Activated CD4-positive, alpha-beta T cell treated with anti-CD3 and anti-CD28 coated beads, Interleukin-2, amount 10 ng/mL, durations not matched to agents 7 days and 5 days (primary cell): ENCODE measurements around the gene ZNF593OS. TPM values are rescaled to one million over a fixed set of nuclear protein-coding genes. Genes with fewer than 3 reads are reported as not detected.

ENCODE experiments used
- CTCF ChIA-PET: fragments of 350-600 bp; sonication (Branson Sonifier 250); formaldehyde crosslinking; loops from one replicate; lab custom pipeline; 2021; ENCODE audit warnings: antibody characterized with exemption; lab: Charles Lee
- POLR2A ChIA-PET: fragments of 350-600 bp; sonication (Branson Sonifier 250); formaldehyde crosslinking; loops from one replicate; lab custom pipeline; 2021; ENCODE audit warnings: antibody characterized with exemption; lab: Charles Lee
- DNase-seq: peaks from one replicate; pipeline ENCODE4 v3.0.0-alpha.2; 2020
- H3K27ac Mint-ChIP-seq: one replicate; pipeline ENCODE4 v1.8.0; 2021; ENCODE audit warnings: mild to moderate bottlenecking, moderate library complexity, mixed read lengths
- H3K27me3 Mint-ChIP-seq: one replicate; pipeline ENCODE4 v1.8.0; 2021; ENCODE audit warnings: mixed read lengths
- H3K36me3 Mint-ChIP-seq: one replicate; pipeline ENCODE4 v1.8.0; 2021; ENCODE audit warnings: low read depth, mixed read lengths
- H3K4me1 Mint-ChIP-seq: one replicate; pipeline ENCODE4 v1.8.0; 2021; ENCODE audit warnings: mixed read lengths
- H3K4me3 Mint-ChIP-seq: one replicate; pipeline ENCODE4 v1.8.0; 2021; ENCODE audit warnings: mild to moderate bottlenecking, moderate library complexity, mixed read lengths
- H3K9me3 Mint-ChIP-seq: one replicate; pipeline ENCODE4 v1.8.0; 2021; ENCODE audit warnings: mixed read lengths
- total RNA-seq, 2 experiments: library from RNA; stranded (reverse); gene quantifications; one replicate each; pipeline ENCODE4 v1.2.3, GENCODE V29; 2021

Gene ZNF593OS
- total RNA-seq, 2 experiments from 2014 or later, result not detected

DNA sequence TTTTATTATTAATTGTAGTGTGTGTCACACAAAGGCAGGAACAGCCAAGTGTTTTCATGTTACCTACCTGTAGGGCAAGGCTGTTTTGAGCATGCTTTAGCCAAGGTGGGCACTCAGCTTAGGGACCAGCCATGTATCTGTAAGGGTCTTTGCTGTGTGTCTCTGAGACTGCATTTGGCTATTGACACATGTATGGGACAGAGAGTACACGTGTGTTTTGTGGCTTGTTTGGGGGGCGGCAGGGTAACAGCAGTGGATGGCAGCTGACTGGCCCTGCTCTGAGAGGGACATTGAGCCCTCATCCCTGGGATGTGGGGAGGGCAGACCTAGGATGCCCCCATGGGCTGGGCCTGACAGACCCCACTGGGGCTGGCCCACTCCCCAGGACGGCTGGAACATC, 25.7 kb upstream of the ZNF593OS start:
- no peak overlapping the region for H3K27ac Mint-ChIP-seq
- H3K36me3 Mint-ChIP-seq, result no peaks in the 10 kb centered on the region
- peaks cover 37% of the 10 kb centered on the region for H3K4me1 Mint-ChIP-seq
- POLR2A ChIA-PET, result no interaction called here
- no peak for DNase-seq
- no peaks in the 10 kb centered on the region for H3K9me3 Mint-ChIP-seq
- CTCF ChIA-PET, result interaction anchor here (1.2 kb wide), 1 partner anchor 82 kb away, joined by 3 read pairs; no protein-coding TSS in a partner anchor
- H3K27me3 Mint-ChIP-seq, result peaks cover 2% of the 10 kb centered on the region
- H3K4me3 Mint-ChIP-seq, result no peak overlapping the region

DNA sequence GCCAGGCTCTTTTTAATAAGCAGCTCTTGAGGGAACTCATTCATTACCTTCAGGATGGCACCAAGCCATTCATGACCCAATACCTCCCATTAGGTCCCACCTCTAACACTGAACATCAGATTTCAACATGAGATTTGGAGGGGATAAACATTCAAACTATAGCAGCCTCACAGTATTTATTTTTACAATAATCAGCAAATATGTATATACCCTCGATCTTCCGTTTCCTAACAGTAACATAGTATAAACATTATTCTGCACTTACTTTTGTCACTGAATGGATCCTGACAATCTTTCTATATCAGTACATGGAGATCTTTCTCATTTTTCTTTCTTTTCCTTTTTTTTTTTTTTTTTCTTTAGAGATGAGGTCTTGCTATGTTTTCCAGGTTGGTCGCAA, 24.2 kb upstream of the ZNF593OS start:
- Mint-ChIP-seq H3K4me3 (no peak overlapping the region), H3K4me1 (peaks cover 31% of the 10 kb centered on the region), H3K27me3 (peaks cover 2% of the 10 kb centered on the region), H3K27ac (no peak overlapping the region), H3K9me3 (no peaks in the 10 kb centered on the region), H3K36me3 (peaks cover 2% of the 10 kb centered on the region)
- ChIA-PET CTCF (interaction anchor here (0.5 to 1.8 kb wide), 3 partner anchors 26 to 669 kb away, joined by 3 to 5 read pairs (median 3); partner anchors contain the start of gene ZNF593), POLR2A (no interaction called here)
- no peak for DNase-seq

DNA sequence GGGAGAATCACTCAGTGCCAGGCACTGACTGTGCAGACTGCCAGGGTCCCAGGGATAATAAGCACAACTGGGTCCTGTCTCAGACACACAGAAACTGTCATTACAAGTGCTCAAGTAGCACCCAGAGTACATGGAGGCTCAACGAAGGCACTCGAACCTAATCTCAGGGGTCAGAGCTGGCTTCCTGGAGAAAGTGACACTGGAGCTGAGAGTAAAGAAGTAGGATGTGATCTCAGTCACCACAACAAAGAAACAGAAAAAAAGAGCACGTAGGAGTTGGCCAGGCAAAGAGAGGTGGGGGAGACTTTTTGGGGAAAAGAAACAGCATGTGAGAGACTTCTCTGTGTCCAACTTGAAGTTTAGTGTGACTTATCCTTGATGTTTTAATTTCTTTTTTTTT, 20.1 kb upstream of the ZNF593OS start:
- Mint-ChIP-seq H3K36me3 (peaks cover 2% of the 10 kb centered on the region), H3K27me3 (peaks cover 2% of the 10 kb centered on the region), H3K4me1 (peaks cover 28% of the 10 kb centered on the region), H3K27ac (peak overlapping the region; percentile 82), H3K4me3 (peak overlapping the region; percentile 18), H3K9me3 (no peaks in the 10 kb centered on the region)
- POLR2A ChIA-PET, result interaction anchor here (1.0 kb wide), 1 partner anchor 22 kb away, joined by 5 read pairs; the partner anchor contains the start of gene ZNF593
- CTCF ChIA-PET, result interaction anchor here (0.6 to 1.6 kb wide), 4 partner anchors 10 to 271 kb away, joined by 4 to 5 read pairs (median 5); partner anchors contain the start of gene ZNF593
- DNase-seq, result peak; percentile 50

DNA sequence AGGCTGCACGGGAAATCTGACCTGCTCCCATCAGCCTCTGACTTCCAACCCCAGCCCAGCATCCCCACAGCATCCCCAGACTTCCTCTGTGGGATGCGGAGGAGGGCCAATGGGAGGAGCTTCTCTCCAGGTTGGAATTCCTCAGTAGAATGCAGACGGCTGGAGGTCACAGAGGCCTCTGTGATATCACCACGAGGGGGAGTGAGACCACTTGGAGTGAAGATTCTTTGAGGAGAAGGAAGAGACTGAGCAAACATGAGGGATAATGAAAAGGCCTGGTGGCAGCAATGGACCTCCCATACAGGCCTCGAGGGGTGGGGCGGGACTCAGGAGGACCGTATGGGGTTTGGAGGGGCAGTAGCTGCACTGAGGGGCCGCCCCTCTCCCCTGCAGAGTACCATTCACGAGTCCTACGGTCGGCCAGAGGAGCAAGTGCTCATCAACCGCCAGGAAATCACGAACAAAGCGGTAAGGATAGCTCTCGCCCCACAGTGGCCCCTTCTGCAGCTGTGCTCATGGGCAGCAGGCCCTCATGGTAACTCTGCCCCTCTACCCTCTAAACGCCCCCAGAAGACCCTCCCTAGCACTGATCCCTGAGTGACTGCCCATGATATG, 18.8 kb upstream of the ZNF593OS start, which contains the start of gene CATSPER4:
TSS of gene CATSPER4 (plus strand) at position 230 of the 615 bp plus-strand sequence. CDS start at position 256, 26 bp downstream.
- ChIA-PET POLR2A (no interaction called here), CTCF (interaction anchor here (0.6 to 2.8 kb wide), 5 partner anchors 11 to 863 kb away, joined by 3 to 9 read pairs (median 5); partner anchors contain the start of genes CEP85 and ZNF593)
- Mint-ChIP-seq H3K4me1 (peaks cover 28% of the 10 kb centered on the region), H3K27me3 (peaks cover 2% of the 10 kb centered on the region), H3K4me3 (no peak within 1 kb of the TSS), H3K36me3 (peaks cover 2% of the 10 kb centered on the region), H3K27ac (peak within 1 kb of the TSS; percentile 82), H3K9me3 (no peaks in the 10 kb centered on the region)
- DNase-seq, result no peak

DNA sequence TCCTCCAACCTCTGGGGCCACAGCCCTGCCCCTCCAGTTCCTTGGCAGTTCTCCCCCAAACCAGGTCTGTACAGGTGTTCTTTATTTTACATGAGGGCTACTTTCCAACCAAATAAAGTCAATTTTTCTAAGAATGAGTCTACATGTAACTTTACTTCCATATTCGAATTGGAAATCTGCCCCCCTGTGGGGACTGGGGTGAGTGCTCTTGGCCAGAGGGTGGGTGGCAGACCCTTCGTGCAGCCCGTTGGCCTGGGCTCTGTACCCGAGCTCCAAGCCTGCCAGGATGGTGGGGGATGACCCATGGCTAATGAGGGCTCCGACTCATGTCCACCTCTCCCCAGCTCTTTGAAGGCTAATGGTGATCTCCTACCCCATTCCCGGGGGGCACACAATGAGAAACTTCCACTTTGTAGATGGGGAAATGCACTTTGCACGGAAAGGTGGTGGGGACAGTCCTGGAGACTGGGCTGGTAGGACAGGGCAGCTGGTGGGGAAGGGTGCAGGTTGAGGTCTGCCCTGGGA, 18.2 kb upstream of the ZNF593OS start:
- Mint-ChIP-seq H3K27ac (no peak overlapping the region), H3K4me3 (no peak overlapping the region)
- POLR2A ChIA-PET, result no interaction called here

DNA sequence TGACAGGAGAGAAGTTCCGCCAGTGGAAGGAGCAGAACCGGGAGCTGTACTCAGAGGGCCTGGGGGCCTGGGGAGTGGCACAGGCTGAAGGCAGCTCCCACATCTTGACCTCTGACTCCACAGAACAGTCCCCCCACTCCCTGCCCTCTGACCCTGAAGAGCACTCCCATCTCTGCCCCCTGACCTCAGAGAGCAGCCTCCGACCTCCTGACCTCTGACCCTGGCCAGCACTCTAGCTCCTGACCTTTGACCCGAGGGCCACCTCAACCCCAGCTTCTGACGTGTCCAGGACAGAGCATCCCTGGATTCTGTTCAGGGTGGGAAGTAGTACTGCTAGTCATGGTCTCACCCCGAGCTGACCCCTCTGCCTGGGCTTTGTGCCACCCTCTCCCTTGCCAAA, 17.7 kb upstream of the ZNF593OS start:
- H3K9me3 Mint-ChIP-seq, result no peaks in the 10 kb centered on the region
- H3K27ac Mint-ChIP-seq, result no peak overlapping the region
- H3K27me3 Mint-ChIP-seq, result no peaks in the 10 kb centered on the region
- peaks cover 2% of the 10 kb centered on the region for H3K36me3 Mint-ChIP-seq
- CTCF ChIA-PET, result interaction anchor here (0.5 to 2.8 kb wide), 6 partner anchors 9 to 233 kb away, joined by 3 to 9 read pairs (median 4); partner anchors contain the start of genes CEP85 and ZNF593
- DNase-seq, result no peak
- H3K4me3 Mint-ChIP-seq, result no peak overlapping the region
- POLR2A ChIA-PET, result no interaction called here
- peaks cover 27% of the 10 kb centered on the region for H3K4me1 Mint-ChIP-seq

More for the DNA sequence above, 18.2 kb upstream of the ZNF593OS start:
- CTCF ChIA-PET, result interaction anchor here (0.5 to 2.8 kb wide), 7 partner anchors 9 to 864 kb away, joined by 3 to 9 read pairs (median 4); partner anchors contain the start of genes CEP85 and ZNF593
- Mint-ChIP-seq H3K9me3 (no peaks in the 10 kb centered on the region), H3K4me1 (peaks cover 28% of the 10 kb centered on the region), H3K36me3 (peaks cover 2% of the 10 kb centered on the region), H3K27me3 (no peaks in the 10 kb centered on the region)
- no peak for DNase-seq

DNA sequence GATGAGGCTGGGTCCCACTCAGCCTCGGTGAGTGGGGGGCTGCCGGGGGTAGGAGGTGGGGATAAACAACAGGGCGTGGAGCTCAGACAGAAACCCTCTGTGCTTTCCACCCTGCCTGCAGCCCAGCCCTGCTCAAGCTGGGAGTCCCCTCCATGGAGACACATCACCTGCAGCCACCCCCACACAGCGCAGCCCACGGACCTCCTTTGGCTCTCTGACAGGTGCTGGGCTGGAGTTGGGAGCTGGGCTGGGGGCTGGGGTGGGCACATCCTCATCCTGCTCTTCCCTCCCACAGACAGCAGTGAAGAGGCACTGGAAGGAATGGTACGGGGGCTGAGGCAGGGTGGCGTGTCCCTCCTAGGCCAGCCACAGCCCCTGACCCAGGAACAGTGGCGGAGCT, 16.8 kb upstream of the ZNF593OS start:
- ChIA-PET POLR2A (no interaction called here), CTCF (interaction anchor here (0.6 to 2.8 kb wide), 6 partner anchors 8 to 1492 kb away, joined by 3 to 9 read pairs (median 4); partner anchors contain the start of genes CEP85 and ZNF593)
- Mint-ChIP-seq H3K4me1 (peaks cover 21% of the 10 kb centered on the region), H3K9me3 (no peaks in the 10 kb centered on the region), H3K27ac (no peak overlapping the region), H3K27me3 (no peaks in the 10 kb centered on the region), H3K36me3 (peaks cover 2% of the 10 kb centered on the region), H3K4me3 (no peak overlapping the region)
- no peak for DNase-seq

DNA sequence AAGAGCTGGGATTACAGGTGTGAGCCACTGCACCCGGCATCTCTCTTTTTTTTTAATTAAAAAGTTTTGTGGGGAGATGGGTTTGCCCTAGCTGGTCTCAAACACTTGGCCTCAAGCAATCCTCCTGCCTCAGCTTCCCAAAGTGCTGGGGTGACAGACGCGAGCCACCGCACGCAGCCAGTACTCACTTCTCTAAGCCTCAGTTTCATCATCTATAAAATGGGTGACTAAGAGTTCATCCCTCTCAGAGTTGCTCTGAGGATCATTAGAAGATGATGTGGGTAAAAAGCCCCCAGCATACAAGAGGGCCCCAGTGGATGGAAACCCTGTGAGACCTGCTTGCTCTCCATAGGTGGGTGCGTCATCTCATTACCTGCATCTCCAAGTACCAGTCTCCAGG, 16.2 kb upstream of the ZNF593OS start:
- Mint-ChIP-seq H3K4me3 (no peak overlapping the region), H3K27ac (no peak overlapping the region), H3K9me3 (no peaks in the 10 kb centered on the region), H3K36me3 (peaks cover 2% of the 10 kb centered on the region), H3K4me1 (peaks cover 16% of the 10 kb centered on the region), H3K27me3 (no peaks in the 10 kb centered on the region)
- CTCF ChIA-PET, result interaction anchor here (0.9 to 3.0 kb wide), 6 partner anchors 10 to 46 kb away, joined by 3 to 12 read pairs (median 4); partner anchors contain the start of genes CEP85, CNKSR1 and ZNF593
- POLR2A ChIA-PET, result no interaction called here
- DNase-seq, result no peak

DNA sequence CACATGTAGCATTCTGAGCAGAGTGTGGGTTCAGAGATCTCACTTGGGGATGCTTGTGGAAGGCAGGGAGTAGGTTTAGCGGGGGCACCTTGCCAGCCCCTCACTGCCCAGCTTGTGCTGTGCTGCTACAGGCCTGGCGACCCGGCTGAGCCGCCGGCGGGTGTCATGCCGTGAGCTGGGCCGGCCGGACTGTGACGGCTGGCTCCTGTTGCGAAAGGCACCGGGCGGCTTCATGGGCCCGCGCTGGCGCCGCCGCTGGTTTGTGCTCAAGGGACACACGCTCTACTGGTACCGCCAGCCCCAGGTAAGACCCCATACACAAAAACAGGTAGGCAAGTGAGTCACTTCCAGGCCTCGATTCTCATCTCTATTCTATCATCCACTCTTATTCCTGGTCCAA, 13.3 kb upstream of the ZNF593OS start:
- ChIA-PET POLR2A (no interaction called here), CTCF (interaction anchor here (1.2 to 1.5 kb wide), 2 partner anchors 15 to 50 kb away, joined by 4 to 6 read pairs; partner anchors contain the start of genes CEP85 and ZNF593)
- Mint-ChIP-seq H3K27ac (no peak overlapping the region), H3K36me3 (no peaks in the 10 kb centered on the region), H3K4me1 (peaks cover 3% of the 10 kb centered on the region), H3K9me3 (no peaks in the 10 kb centered on the region), H3K27me3 (no peaks in the 10 kb centered on the region), H3K4me3 (no peak overlapping the region)
- DNase-seq, result no peak

DNA sequence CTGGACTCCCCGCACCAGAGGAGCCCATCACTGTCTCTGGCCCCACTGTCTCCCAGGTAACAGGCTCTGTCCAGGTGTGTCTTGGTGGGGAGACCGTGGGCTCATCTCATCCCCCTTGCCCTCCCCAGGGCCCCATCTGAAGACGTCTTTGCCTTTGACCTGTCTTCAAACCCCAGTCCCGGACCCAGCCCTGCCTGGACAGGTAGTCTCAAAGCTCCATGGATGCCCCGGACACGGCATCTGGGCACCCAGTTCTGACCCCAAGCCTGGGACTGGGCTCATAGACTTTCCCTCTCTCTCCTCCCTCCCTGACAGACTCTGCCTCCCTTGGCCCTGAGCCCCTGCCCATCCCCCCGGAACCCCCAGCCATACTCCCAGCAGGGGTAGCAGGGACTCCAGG, 12.5 kb upstream of the ZNF593OS start:
- ChIA-PET CTCF (interaction anchor here (1.2 to 1.7 kb wide), 3 partner anchors 14 to 51 kb away, joined by 4 to 6 read pairs (median 5); partner anchors contain the start of genes CEP85 and ZNF593), POLR2A (no interaction called here)
- H3K36me3 Mint-ChIP-seq, result no peaks in the 10 kb centered on the region
- DNase-seq, result no peak
- H3K4me3 Mint-ChIP-seq, result no peak overlapping the region
- no peaks in the 10 kb centered on the region for H3K9me3 Mint-ChIP-seq
- no peaks in the 10 kb centered on the region for H3K4me1 Mint-ChIP-seq
- no peak overlapping the region for H3K27ac Mint-ChIP-seq
- no peaks in the 10 kb centered on the region for H3K27me3 Mint-ChIP-seq

DNA sequence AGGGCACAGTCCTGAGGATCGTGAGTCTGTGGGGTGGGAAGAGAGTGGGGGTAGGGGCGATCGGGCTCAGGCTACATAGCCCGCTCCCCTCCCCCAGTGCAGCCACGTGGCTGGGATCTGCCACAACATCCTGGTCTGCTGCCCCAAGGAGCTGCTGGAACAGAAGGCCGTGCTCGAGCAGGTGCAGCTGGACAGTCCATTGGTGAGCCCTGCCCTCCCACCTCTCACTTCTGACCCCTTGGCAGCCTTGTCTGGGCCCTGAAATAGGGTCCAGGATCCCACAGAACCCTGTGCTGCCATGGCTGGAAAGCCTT, 10.7 kb upstream of the ZNF593OS start:
- H3K27me3 Mint-ChIP-seq, result no peaks in the 10 kb centered on the region
- H3K36me3 Mint-ChIP-seq, result no peaks in the 10 kb centered on the region
- H3K4me3 Mint-ChIP-seq, result no peak overlapping the region
- CTCF ChIA-PET, result interaction anchor here (1.3 to 1.7 kb wide), 2 partner anchors 13 to 29 kb away, joined by 3 to 5 read pairs; partner anchors contain the start of gene ZNF593
- no peak for DNase-seq
- H3K27ac Mint-ChIP-seq, result no peak overlapping the region
- H3K9me3 Mint-ChIP-seq, result no peaks in the 10 kb centered on the region
- POLR2A ChIA-PET, result no interaction called here
- H3K4me1 Mint-ChIP-seq, result peaks cover under 1% of the 10 kb centered on the region

DNA sequence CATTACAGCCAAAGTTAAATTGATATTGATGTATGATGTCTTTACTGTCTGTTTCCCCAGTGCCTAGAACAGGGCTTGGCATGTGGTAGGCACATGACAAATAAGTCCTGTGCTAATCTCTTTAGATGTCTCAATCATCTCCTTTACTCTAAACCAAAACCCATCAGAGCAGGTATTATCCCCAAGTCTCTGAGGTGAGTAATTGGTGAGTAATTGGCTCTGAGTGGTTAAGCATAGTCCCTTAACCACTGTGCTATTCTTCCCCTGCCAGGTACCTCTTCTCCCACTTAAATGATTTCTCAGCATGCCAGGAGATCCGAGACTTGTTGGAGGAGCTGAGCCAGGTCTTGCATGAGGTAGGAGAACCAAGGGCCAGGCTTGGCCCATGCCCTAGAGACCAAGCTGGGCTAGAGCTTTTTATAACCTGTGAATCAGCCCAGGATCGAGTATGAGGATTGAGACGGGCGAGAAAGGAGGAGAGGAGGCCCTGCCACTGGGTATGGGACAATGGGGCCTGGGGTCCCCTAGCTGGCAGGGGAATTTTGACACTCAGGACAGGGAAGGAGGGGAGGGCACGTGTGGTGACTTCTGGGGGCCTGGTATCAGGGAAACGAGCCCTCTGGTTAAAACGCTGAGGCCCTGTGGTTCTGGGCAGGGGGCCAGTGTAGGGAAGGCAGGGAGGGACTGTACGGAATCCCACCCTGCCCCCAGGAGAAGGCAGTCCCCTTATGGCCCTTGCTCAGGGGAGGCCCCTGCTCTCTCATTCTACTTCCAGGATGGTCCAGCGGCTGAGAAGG, 10.2 kb upstream of the ZNF593OS start:
- H3K27me3 Mint-ChIP-seq, result no peaks in the 10 kb centered on the region
- H3K4me3 Mint-ChIP-seq, result no peak overlapping the region

More for the DNA sequence above, 10.2 kb upstream of the ZNF593OS start:
- CTCF ChIA-PET, result interaction anchor here (0.6 to 1.8 kb wide), 4 partner anchors 10 to 79 kb away, joined by 3 to 12 read pairs (median 5); partner anchors contain the start of genes ZNF593 and ZNF593OS
- H3K9me3 Mint-ChIP-seq, result no peaks in the 10 kb centered on the region
- H3K27ac Mint-ChIP-seq, result no peak overlapping the region
- H3K36me3 Mint-ChIP-seq, result no peaks in the 10 kb centered on the region
- POLR2A ChIA-PET, result no interaction called here
- no peak for DNase-seq
- peaks cover 4% of the 10 kb centered on the region for H3K4me1 Mint-ChIP-seq
